ENCODE measurements around the gene DCAF10.

GRCh38 chr9:37812773-37813379, 12.3 kb downstream of the DCAF10 start:
- TF ChIP-seq CTCF (IDR thresholded peaks at IDR 0.05) (no peak), POLR2AphosphoS5 (IDR thresholded peaks at IDR 0.05; ENCODE audit: insufficient read depth in 1 of 2, low read depth in 1 of 2) (no peak), POLR2A (IDR thresholded peaks at IDR 0.05) (no peak)

Data from vagina (tissue), 2 donors.